ENCODE measurements around the gene MDP1.

- TF ChIP-seq POLR2A (IDR thresholded peaks at IDR 0.05) (no peak), CTCF (IDR thresholded peaks at IDR 0.05) (no peak)
Observed at GRCh38 chr14:24171422-24172260, 44.2 kb downstream of the MDP1 start, which contains the start of gene REC8.
